ENCODE measurements around the gene MIOX. TPM values are rescaled to one million over a fixed set of nuclear protein-coding genes. Genes with fewer than 3 reads are reported as not detected.

MIOX gene
- total RNA-seq, 4 donors from 2014 or later: not detected

DNA sequence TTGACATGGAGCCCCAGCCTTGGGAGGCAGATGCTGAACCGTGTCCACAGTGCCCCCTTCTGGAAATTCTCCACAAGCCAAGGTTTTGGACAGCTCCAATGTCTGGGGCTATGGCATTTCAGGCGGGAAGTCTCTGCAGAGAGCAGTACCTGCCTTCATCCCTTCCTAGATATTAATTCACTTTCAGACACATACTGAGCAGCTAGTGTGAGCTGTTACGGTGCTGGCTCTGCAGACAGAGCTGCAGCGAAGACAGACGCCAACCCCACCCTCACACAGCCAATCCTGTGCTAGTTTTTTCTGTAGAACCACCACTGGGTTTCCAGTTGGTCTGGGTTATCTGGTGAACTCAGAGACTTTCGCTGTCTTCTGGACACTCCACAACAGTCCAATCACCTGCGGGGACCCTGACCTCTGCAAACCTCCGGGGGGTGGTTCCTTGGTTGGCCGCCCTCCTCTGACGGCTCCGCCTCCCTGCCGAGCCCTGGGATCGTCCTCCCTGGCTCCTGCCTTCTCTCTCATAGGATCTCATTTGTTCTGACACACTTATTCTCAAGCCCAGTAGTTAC lies 11.7 kb downstream of the MIOX start:
- no peak for DNase-seq
- no peak for TF ChIP-seq POLR2A (IDR thresholded peaks at IDR 0.05)
- TF ChIP-seq, protein P1, sequence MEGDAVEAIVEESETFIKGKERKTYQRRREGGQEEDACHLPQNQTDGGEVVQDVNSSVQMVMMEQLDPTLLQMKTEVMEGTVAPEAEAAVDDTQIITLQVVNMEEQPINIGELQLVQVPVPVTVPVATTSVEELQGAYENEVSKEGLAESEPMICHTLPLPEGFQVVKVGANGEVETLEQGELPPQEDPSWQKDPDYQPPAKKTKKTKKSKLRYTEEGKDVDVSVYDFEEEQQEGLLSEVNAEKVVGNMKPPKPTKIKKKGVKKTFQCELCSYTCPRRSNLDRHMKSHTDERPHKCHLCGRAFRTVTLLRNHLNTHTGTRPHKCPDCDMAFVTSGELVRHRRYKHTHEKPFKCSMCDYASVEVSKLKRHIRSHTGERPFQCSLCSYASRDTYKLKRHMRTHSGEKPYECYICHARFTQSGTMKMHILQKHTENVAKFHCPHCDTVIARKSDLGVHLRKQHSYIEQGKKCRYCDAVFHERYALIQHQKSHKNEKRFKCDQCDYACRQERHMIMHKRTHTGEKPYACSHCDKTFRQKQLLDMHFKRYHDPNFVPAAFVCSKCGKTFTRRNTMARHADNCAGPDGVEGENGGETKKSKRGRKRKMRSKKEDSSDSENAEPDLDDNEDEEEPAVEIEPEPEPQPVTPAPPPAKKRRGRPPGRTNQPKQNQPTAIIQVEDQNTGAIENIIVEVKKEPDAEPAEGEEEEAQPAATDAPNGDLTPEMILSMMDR (IDR thresholded peaks at IDR 0.05 in 4 of 5, conservative IDR thresholded peaks at IDR 0.05 in 1 of 5): peak in 3 of 5 experiments; percentile 27 to 49 (median 36)
- ATAC-seq: peak; percentile 47 to 51
- Histone ChIP-seq H3K27ac (no peak overlapping the region), H3K36me3 (peaks cover 0 to 12% of the 10 kb centered on the region in 2 donors), H3K27me3 (no peaks in the 10 kb centered on the region), H3K9me3 (no peaks in the 10 kb centered on the region), H3K4me1 (no peaks in the 10 kb centered on the region), H3K4me3 (no peak overlapping the region)
- intact Hi-C loops (cut with DNase I; ENCODE audit: low total_unique reads) (no loop called here), in situ Hi-C loops (cut with MboI; ENCODE audit: low sequenced_read_pairs in 4 of 4) (loop anchor here in 1 of 4 donors (10.0 kb wide), 1 partner anchor 114 kb away; no protein-coding TSS in a partner anchor)

DNA sequence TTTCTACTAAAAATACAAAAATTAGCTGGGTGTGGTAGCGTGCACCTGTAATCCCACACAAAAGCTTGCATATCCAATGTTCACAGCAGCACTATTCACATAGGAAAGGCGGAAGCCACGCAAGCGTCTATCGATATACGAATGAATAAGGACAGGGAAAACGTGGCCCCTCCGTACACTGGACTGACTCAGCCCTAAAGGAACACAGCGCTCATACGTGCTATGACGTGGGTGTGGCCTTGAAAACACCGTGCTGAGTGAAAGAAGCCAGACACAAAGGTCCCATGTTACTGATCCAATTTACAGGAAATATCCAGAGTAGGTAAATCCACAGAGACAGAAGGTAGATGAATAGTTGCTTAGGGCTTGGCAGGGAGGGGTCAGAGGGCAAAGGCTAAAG lies 13.8 kb downstream of the MIOX start:
- Histone ChIP-seq H3K9me3 (no peaks in the 10 kb centered on the region), H3K36me3 (peaks cover 0 to 25% of the 10 kb centered on the region in 2 donors), H3K4me3 (no peak overlapping the region), H3K27ac (no peak overlapping the region), H3K27me3 (no peaks in the 10 kb centered on the region), H3K4me1 (no peaks in the 10 kb centered on the region)
- intact Hi-C loops (cut with DNase I; ENCODE audit: low total_unique reads) (loop anchor here (10.0 kb wide), 1 partner anchor 646 kb away; the partner anchor contains the start of gene ZBED4), in situ Hi-C loops (cut with MboI; ENCODE audit: low sequenced_read_pairs in 4 of 4) (no loop called here)
- ATAC-seq: no peak
- no peak for DNase-seq
- TF ChIP-seq POLR2A (IDR thresholded peaks at IDR 0.05): no peak
- TF ChIP-seq, protein P1 (IDR thresholded peaks at IDR 0.05 in 4 of 5, conservative IDR thresholded peaks at IDR 0.05 in 1 of 5): no peak

DNA sequence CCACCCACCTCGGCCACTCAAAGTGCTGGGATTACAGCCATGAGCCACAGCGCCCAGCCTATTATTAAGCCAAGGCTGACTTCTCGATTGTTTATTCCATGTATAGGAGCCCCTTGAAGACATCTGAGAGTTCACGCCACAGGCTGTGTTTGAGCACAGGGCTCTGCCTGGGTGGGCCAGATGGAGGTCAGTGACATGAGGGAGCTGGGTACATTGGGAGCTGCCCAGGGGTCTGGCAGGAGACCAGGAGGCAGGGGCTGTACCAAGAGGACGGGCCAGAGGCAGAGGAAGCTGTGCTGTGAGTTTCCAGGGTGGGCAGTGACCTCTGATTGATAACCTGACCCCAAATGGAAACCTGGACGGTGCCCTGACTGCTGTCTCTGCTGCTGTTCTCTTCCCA lies 15.4 kb downstream of the MIOX start:
- DNase-seq: no peak
- in situ Hi-C loops (cut with MboI; ENCODE audit: low sequenced_read_pairs in 4 of 4) (no loop called here), intact Hi-C loops (cut with DNase I; ENCODE audit: low total_unique reads) (loop anchor here (10.0 kb wide), 1 partner anchor 647 kb away; the partner anchor contains the start of gene ZBED4)

DNA sequence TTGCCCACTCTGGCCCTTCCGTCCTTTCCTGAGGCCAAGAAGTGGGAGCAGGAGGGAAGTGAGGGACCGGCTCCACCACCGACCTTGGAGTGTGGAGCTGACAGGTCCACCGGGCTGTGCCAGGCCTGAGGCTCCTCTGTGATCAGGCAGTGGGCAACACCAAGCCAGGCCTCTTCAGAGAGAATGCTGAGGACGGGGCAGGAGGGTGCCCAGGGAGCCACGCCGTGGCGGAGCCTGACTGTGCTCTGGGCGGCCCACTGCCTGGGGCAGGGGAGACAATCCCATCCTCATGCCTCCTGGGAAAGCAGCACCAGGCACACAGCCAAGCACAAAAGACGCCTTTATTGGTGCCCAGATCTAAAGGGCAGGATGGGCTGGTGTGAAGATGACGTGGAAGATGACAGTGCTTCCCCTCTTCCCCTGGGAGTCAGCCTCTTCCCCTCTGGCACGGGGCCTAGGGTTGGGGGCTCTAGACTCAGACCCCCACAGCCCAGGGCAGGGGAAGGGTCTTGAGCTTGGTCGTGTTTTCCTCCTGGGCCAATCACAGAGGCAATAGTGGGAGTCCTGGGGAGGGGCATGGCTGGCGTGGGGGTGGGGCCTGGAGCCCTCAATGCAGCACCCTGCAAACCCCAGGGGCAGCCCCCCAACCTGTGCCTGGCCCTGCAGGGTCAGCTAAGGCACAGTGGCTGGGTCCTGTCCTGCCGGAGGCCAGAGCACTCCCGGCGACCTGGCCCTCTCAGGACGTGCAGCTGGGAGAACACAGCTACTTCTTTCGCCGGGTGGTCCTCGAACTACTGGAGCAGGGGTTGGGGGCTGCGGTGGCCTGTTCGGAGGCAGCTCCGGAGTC lies 16.2 kb downstream of the MIOX start:
- Histone ChIP-seq H3K4me3 (no peak overlapping the region), H3K27ac (no peak overlapping the region), H3K4me1 (peaks cover 6 to 12% of the 10 kb centered on the region in 2 donors), H3K27me3 (no peaks in the 10 kb centered on the region), H3K9me3 (no peaks in the 10 kb centered on the region), H3K36me3 (peaks cover 0 to 31% of the 10 kb centered on the region in 2 donors)
- DNase-seq (no peak), ATAC-seq (no peak)
- TF ChIP-seq POLR2A (IDR thresholded peaks at IDR 0.05): no peak
- TF ChIP-seq, protein P1 (IDR thresholded peaks at IDR 0.05 in 4 of 5, conservative IDR thresholded peaks at IDR 0.05 in 1 of 5): no peak
- in situ Hi-C loops (cut with MboI; ENCODE audit: low sequenced_read_pairs in 4 of 4): no loop called here
- intact Hi-C loops (cut with DNase I; ENCODE audit: low total_unique reads): loop anchor here (10.0 kb wide), 1 partner anchor 648 kb away; the partner anchor contains the start of gene ZBED4

More for the DNA sequence above, 15.4 kb downstream of the MIOX start:
- peaks cover 0 to 31% of the 10 kb centered on the region in 2 donors for H3K36me3 ChIP-seq
- ATAC-seq: no peak
- H3K27me3 ChIP-seq: no peaks in the 10 kb centered on the region
- H3K4me3 ChIP-seq: no peak overlapping the region
- TF ChIP-seq, protein P1 (IDR thresholded peaks at IDR 0.05 in 4 of 5, conservative IDR thresholded peaks at IDR 0.05 in 1 of 5): no peak
- no peak for TF ChIP-seq POLR2A (IDR thresholded peaks at IDR 0.05)
- H3K9me3 ChIP-seq: no peaks in the 10 kb centered on the region
- peaks cover 6 to 11% of the 10 kb centered on the region in 2 donors for H3K4me1 ChIP-seq
- no peak overlapping the region for H3K27ac ChIP-seq
